Vagina (tissue), 2 donors: ENCODE measurements around the gene GNB1L. TPM values are rescaled to one million over a fixed set of nuclear protein-coding genes. Genes with fewer than 3 reads are reported as not detected.

ENCODE experiments used
- DNase-seq, 2 donors: peaks; one replicate each; pipeline ENCODE4 v3.0.0-alpha.2; 2017; ENCODE audit errors: extremely low spot score in 2 of 2
- H3K27ac ChIP-seq: fragments of 200-600 bp; sonication (generic); one replicate; pipeline ENCODE4 v1.5.1; 2019
- H3K27me3 ChIP-seq: fragments of 200-600 bp; sonication (generic); one replicate; pipeline ENCODE4 v1.5.1; 2019
- H3K36me3 ChIP-seq, 2 donors: fragments of 200-600 bp; sonication (generic); one replicate each; pipeline ENCODE4 v1.5.1; 2017 to 2019
- H3K4me1 ChIP-seq: fragments of 200-600 bp; sonication (generic); one replicate; pipeline ENCODE4 v1.5.1; 2019
- H3K4me3 ChIP-seq, 2 donors: fragments of 200-600 bp; sonication (generic); 1 replicate in 1 of 2; 2 replicates in 1 of 2; pipeline ENCODE4 v1.5.1; 2016 to 2019
- H3K9me3 ChIP-seq: fragments of 200-600 bp; sonication (generic); one replicate; pipeline ENCODE4 v1.5.1; 2019
- POLR2A ChIP-seq, 2 donors: fragments of 450-650 bp; IDR thresholded peaks; one replicate each; pipeline ENCODE4 v1.6.1; 2017; ENCODE audit warnings: antibody characterized with exemption in 2 of 2, mild to moderate bottlenecking in 2 of 2, moderate library complexity in 2 of 2
- POLR2AphosphoS5 ChIP-seq, 2 donors: sonication (generic); formaldehyde crosslinking; IDR thresholded peaks; one replicate each; pipeline ENCODE4 v1.9.0; 2017; ENCODE audit warnings: antibody characterized with exemption in 2 of 2, mild to moderate bottlenecking in 2 of 2, low read depth in 1 of 2; ENCODE audit not compliant: insufficient read depth in 1 of 2
- intact Hi-C: fragments of 100-400 bp; cut with DNase I; formaldehyde crosslinking; loops from one replicate; pipeline ENCODE4 v1.15.1; 2023
- total RNA-seq: library from RNA; depleted of rRNA; stranded (reverse); fragments of >200 nt; gene quantifications from one replicate; pipeline ENCODE4 v1.2.3, GENCODE V29; 2016
- TF ChIP-seq, protein P1 (sequence below), 3 experiments: fragments of 450-650 bp in 2 of 3; fragments of 200-600 bp in 1 of 3; sonication (generic) in 1 of 3; IDR thresholded peaks; one replicate each; pipeline ENCODE4 v1.5.1; 2017 to 2019; ENCODE audit warnings: antibody characterized with exemption in 3 of 3, mild to moderate bottlenecking in 2 of 3, moderate library complexity in 2 of 3

The GNB1L gene
- total RNA-seq, 1 donor from 2014 or later: 14.0 TPM

DNA sequence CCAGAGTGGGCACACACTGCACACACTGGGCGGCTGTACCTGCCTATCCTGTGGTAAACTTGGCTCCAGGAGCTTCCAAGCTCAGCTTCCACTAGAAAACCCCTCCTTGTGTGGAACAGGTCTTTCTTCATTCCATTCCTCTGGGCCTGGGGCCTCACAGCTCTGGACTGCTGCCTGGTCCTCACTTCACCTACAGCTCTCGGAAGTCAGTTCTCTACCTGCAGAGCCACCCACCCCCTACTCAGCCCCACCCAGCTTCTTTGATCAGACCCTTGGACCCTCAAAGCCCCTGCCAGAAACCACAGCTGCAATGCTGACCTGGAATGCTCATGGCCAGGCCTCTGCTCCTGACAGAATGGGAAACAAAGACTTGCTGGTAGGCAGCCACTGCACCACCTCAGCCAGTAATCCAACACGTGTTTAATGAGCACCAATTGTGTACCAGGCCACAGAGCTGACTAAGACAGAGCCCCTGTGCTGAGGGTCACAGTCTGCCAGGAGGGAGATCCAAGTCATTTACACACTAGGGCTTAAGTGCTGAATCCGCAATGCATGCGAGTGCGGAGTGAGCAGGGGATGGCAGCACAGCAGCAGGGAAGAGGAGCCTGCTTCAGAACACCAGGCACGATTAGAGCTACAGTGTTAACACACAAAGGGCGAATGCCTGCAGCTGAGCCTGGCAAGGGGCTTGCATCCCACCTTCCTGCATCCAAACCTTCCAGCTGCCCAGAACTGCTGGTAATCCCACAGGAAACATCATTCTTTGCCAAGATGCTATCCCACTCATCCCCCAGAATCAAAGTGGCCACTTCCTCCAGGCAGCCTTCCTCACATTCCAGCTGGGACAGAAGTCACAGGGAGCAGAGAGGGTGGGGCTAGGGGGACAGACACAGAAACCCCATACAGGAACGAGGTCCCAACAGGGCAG lies 4.6 kb downstream of the GNB1L start:
- Histone ChIP-seq H3K4me3 (no peak overlapping the region), H3K9me3 (no peaks in the 10 kb centered on the region), H3K27ac (no peak overlapping the region), H3K4me1 (peaks cover 71% of the 10 kb centered on the region), H3K27me3 (no peaks in the 10 kb centered on the region), H3K36me3 (peaks cover 0 to 15% of the 10 kb centered on the region in 2 donors)
- TF ChIP-seq, protein P1, sequence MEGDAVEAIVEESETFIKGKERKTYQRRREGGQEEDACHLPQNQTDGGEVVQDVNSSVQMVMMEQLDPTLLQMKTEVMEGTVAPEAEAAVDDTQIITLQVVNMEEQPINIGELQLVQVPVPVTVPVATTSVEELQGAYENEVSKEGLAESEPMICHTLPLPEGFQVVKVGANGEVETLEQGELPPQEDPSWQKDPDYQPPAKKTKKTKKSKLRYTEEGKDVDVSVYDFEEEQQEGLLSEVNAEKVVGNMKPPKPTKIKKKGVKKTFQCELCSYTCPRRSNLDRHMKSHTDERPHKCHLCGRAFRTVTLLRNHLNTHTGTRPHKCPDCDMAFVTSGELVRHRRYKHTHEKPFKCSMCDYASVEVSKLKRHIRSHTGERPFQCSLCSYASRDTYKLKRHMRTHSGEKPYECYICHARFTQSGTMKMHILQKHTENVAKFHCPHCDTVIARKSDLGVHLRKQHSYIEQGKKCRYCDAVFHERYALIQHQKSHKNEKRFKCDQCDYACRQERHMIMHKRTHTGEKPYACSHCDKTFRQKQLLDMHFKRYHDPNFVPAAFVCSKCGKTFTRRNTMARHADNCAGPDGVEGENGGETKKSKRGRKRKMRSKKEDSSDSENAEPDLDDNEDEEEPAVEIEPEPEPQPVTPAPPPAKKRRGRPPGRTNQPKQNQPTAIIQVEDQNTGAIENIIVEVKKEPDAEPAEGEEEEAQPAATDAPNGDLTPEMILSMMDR (IDR thresholded peaks at IDR 0.05): no peak
- TF ChIP-seq POLR2AphosphoS5 (IDR thresholded peaks at IDR 0.05; ENCODE audit: insufficient read depth in 1 of 2, low read depth in 1 of 2): peak in 1 of 2 donors; percentile 10
- intact Hi-C loops: no loop called here
- DNase-seq: peak in 1 of 2 donors; percentile 95

DNA sequence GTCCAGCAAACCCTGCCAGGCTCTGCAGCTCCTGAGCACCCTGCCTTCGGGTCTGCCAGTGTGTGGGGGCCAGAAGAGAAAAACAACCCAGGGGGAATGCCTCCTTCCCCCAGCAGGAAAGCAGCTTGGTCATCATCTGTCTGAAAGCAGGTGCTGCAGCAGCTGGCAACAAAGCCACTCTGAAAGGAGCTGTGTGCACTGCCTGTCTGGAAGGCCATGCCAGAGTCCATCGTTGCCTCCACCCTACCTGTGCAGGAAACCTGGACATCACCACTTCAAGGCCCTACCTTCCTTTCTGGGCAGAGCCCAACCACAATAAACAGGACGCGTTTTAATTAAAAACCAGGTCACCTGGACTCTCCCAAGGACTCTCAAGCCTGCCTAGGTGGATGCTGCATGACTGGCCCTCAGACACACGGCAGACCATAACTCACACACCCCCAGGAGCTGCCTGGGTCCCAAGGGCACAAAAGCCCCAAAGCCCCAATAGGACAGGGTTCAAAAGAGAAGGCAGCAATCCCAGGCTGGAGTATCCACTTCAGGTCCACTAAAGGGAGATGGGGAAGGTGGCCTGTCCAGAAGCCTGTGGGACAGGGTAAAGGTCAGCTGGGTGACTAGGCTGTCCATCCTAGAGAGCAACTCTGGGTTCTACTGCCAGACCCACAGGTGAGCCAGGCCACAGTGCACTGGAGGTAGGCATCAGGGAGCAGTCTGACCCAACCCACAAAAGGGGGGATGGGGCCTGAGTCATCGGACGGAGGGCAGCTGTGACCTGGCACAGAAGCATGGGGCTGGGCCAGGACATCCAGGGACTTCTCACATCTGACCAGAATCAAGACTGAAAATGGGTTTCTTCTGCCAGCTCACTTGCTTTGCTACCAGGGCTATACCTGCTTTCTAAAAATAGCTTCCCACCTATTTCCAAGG lies 6.1 kb downstream of the GNB1L start:
- Histone ChIP-seq H3K27me3 (no peaks in the 10 kb centered on the region), H3K9me3 (no peaks in the 10 kb centered on the region), H3K36me3 (peaks cover 0 to 15% of the 10 kb centered on the region in 2 donors), H3K4me1 (peaks cover 79% of the 10 kb centered on the region), H3K27ac (no peak overlapping the region), H3K4me3 (no peak overlapping the region)
- TF ChIP-seq POLR2A (IDR thresholded peaks at IDR 0.05) (no peak), POLR2AphosphoS5 (IDR thresholded peaks at IDR 0.05; ENCODE audit: insufficient read depth in 1 of 2, low read depth in 1 of 2) (no peak)
- TF ChIP-seq, protein P1 (IDR thresholded peaks at IDR 0.05): no peak
- DNase-seq: no peak
- intact Hi-C loops: no loop called here

DNA sequence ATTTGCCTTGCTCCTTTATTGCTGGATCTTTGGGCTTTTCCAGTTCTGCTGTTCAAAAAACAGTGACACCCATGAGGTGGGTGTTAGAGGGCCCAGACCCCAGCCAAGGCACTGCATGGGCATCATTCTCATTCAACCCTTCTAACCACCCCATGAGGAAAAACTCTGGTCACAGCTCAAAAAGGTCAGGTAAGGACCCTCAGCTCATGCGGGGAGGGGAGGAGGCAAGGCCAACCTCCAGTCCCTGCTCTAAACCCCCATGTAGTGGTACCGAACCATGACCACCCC lies 7.4 kb downstream of the GNB1L start:
- Histone ChIP-seq H3K4me1 (peaks cover 77% of the 10 kb centered on the region), H3K36me3 (peaks cover 0 to 15% of the 10 kb centered on the region in 2 donors), H3K9me3 (no peaks in the 10 kb centered on the region), H3K27me3 (no peaks in the 10 kb centered on the region), H3K4me3 (no peak overlapping the region), H3K27ac (no peak overlapping the region)
- DNase-seq: no peak
- intact Hi-C loops: no loop called here
- TF ChIP-seq POLR2A (IDR thresholded peaks at IDR 0.05) (no peak), POLR2AphosphoS5 (IDR thresholded peaks at IDR 0.05; ENCODE audit: insufficient read depth in 1 of 2, low read depth in 1 of 2) (no peak)
- TF ChIP-seq, protein P1 (IDR thresholded peaks at IDR 0.05): no peak

DNA sequence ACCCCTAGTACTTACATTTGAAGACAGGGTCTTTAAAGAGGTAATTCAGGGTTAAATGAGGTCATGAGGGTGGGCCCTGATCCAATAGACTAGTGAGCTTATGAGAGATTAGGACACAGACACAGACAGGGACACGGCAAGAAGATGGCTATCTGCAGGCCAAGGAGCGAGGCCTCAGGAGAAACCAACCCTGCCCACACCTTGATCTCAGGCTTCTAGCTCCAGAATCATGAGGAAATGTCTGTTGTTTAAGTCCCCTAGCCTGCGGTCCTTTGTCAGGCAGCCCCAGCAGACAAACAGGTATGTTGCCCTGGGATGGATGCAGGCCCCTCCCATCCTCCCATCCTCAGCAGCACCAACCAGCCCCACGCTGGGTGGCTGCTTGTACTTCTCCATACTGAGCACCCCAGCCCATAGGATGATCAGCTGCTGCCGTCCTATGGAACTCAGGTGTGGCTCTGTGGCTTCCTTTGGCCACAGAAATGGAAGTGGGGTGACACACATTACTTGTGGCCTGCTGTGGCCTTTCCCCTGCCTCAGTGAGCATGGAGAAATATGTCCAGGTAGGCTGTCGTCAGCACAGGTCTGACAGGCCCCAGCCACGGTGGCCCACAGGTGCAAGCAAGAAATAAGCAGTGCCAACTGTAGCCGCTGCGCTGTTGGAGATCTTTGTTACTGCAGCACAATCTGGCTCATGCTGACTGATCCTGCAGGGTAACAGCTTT lies 7.9 kb downstream of the GNB1L start:
- intact Hi-C loops: no loop called here
- H3K36me3 ChIP-seq: peaks cover 0 to 11% of the 10 kb centered on the region in 2 donors
- DNase-seq: no peak
- peaks cover 76% of the 10 kb centered on the region for H3K4me1 ChIP-seq
- H3K9me3 ChIP-seq: no peaks in the 10 kb centered on the region
- no peak for TF ChIP-seq POLR2AphosphoS5 (IDR thresholded peaks at IDR 0.05; ENCODE audit: insufficient read depth in 1 of 2, low read depth in 1 of 2)
- no peak for TF ChIP-seq POLR2A (IDR thresholded peaks at IDR 0.05)
- TF ChIP-seq, protein P1 (IDR thresholded peaks at IDR 0.05): no peak
- H3K27ac ChIP-seq: no peak overlapping the region
- H3K27me3 ChIP-seq: no peaks in the 10 kb centered on the region
- H3K4me3 ChIP-seq: no peak overlapping the region
